ENCODE results near the gene A1BG.

The A1BG gene

DNA sequence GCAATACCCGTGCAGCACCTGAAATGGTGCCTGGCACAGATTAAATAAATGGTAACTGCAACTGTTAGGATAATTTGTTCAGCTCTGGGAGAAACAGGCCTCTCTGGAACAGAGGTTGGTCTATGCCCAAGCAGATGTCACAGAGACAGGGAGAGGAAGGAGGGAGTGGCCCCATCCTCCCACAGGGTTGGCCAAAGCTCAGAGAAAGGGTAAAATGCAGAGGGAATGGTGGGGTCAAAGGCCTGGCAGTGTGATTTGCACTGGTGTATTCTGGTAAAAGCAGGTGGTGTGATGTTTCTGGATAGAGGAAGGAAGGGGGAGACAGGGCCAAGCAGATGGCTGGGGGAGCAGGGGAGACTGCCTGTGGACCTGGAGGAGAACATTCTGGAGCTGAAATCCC is 17.1 kb downstream of the A1BG start:
- Histone ChIP-seq H3K9ac (ENCODE audit: insufficient read length) (no peak overlapping the region), H3K36me3 (ENCODE audit: insufficient read depth, low read length) (peaks cover 13% of the 10 kb centered on the region; the same call in 1 of the 2 replicates), H3K4me3 (no peak overlapping the region), H3K27ac (no peak overlapping the region), H3K9me3 (ENCODE audit: low read depth, low read length) (no peaks in the 10 kb centered on the region)
- DNase-seq (ENCODE audit: low read depth, low spot score): no peak
- TF ChIP-seq POLR2AphosphoS5 (IDR thresholded peaks at IDR 0.05; ENCODE audit: borderline replicate concordance, low read depth, low read length) (no peak), EZH2 (IDR thresholded peaks at IDR 0.05) (no peak), FOXP2 (optimal IDR thresholded peaks at IDR 0.05; ENCODE audit: control extremely low read depth, extremely low read length, insufficient read depth) (no peak)

DNA sequence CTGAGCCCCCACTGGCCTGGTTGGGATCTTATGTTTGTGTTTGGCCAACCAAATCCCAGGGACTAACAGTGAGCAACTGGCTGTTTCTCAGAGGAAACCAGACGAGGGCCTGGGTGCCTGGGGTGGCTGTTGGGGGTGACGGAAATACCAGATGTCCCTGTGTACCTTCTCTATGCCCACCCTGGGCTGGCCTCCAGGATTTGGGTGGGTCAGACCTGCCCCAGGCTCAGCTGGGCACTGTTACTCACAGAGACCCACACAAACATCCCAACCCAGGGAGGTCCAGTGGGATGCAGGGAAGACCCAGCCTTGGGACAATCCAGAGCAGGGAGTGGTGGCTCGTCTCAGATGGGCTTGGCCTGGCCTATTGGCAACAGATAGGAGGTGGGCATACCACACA is 17.7 kb downstream of the A1BG start:
- H3K36me3 ChIP-seq (ENCODE audit: insufficient read depth, low read length): peaks cover 13% of the 10 kb centered on the region; the same call in 1 of the 2 replicates
- no peak for DNase-seq (ENCODE audit: low read depth, low spot score)
- H3K9ac ChIP-seq (ENCODE audit: insufficient read length): no peak overlapping the region
- H3K4me3 ChIP-seq: no peak overlapping the region
- TF ChIP-seq FOXP2 (optimal IDR thresholded peaks at IDR 0.05; ENCODE audit: control extremely low read depth, extremely low read length, insufficient read depth) (no peak), EZH2 (IDR thresholded peaks at IDR 0.05) (no peak), POLR2AphosphoS5 (IDR thresholded peaks at IDR 0.05; ENCODE audit: borderline replicate concordance, low read depth, low read length) (no peak)
- H3K27ac ChIP-seq: no peak overlapping the region
- H3K9me3 ChIP-seq (ENCODE audit: low read depth, low read length): no peaks in the 10 kb centered on the region

DNA sequence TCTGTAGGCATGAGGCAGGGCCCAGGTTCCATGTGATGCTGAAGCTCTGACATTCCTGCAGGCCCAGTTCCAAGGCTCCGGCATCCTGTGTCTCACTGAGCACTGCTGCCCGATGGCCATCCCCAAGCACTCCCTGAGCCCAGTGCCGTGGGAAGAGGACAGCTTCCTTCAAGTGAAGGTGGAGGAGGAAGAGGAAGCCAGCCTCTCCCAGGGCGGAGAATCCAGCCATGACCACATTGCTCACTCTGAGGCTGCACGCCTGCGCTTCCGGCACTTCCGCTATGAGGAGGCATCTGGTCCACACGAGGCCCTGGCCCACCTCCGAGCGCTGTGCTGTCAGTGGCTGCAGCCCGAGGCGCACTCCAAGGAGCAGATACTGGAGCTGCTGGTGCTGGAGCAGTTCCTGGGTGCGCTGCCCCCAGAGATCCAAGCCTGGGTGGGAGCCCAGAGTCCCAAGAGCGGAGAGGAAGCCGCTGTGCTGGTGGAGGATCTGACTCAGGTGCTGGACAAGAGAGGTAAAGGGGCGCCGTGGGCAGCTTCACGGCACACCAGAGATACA is 18.5 kb downstream of the A1BG start:
- TF ChIP-seq POLR2AphosphoS5 (IDR thresholded peaks at IDR 0.05; ENCODE audit: borderline replicate concordance, low read depth, low read length) (no peak), EZH2 (IDR thresholded peaks at IDR 0.05) (no peak)
- no peak overlapping the region for H3K27ac ChIP-seq
- no peak overlapping the region for H3K4me3 ChIP-seq
- no peak for DNase-seq (ENCODE audit: low read depth, low spot score)
- no peak overlapping the region for H3K9ac ChIP-seq (ENCODE audit: insufficient read length)
- H3K9me3 ChIP-seq (ENCODE audit: low read depth, low read length): no peaks in the 10 kb centered on the region
- peaks cover 13% of the 10 kb centered on the region; the same call in 1 of the 2 replicates for H3K36me3 ChIP-seq (ENCODE audit: insufficient read depth, low read length)

DNA sequence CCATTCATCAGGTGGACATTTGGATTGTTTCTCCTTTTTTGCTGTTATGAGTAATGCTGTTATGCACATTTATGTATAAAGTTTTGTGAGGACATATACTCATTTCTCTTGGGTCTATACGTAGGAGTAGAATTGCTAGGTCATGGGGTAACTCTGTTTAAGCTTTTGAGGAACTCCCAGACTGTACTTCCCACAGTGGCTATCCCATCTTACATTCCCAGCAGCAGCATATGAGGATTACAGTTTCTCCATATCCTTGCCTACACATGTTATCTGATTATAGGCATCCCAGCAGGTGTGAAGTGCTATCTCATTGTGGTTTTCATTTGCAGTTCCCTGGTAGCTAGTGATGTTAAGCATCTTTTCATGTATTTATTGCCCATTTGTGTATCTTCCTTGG is 20.6 kb downstream of the A1BG start:
- no peak for TF ChIP-seq EZH2 (IDR thresholded peaks at IDR 0.05)
- no peak for TF ChIP-seq FOXP2 (optimal IDR thresholded peaks at IDR 0.05; ENCODE audit: control extremely low read depth, extremely low read length, insufficient read depth)
- TF ChIP-seq POLR2AphosphoS5 (IDR thresholded peaks at IDR 0.05; ENCODE audit: borderline replicate concordance, low read depth, low read length): no peak
- Histone ChIP-seq H3K36me3 (ENCODE audit: insufficient read depth, low read length) (no peaks in the 10 kb centered on the region; the same call in 1 of the 2 replicates), H3K9ac (ENCODE audit: insufficient read length) (no peak overlapping the region), H3K27ac (no peak overlapping the region), H3K4me3 (no peak overlapping the region), H3K9me3 (ENCODE audit: low read depth, low read length) (no peaks in the 10 kb centered on the region)
- DNase-seq (ENCODE audit: low read depth, low spot score): no peak

DNA sequence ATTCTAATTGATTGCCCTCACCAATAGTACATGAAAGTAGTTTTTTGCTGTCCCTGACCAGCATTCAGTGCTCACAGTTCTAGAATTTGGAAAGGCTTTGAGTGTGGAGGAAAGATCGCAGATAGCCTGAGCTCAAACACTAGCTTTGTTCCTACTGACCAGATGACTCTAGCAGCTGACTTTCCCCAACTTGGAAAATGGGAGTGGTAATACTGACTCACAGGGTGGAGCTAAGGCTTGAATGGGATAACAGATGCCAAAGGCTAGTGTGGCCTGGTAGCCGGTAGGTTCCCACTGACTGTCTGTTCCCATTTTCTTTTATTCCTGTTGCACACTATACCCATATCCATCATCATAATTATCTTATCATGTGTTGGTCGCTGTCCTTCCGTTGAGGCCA is 22.8 kb downstream of the A1BG start:
- DNase-seq (ENCODE audit: low read depth, low spot score): no peak
- H3K9me3 ChIP-seq (ENCODE audit: low read depth, low read length): no peaks in the 10 kb centered on the region
- TF ChIP-seq EZH2 (IDR thresholded peaks at IDR 0.05) (no peak), FOXP2 (optimal IDR thresholded peaks at IDR 0.05; ENCODE audit: control extremely low read depth, extremely low read length, insufficient read depth) (no peak), POLR2AphosphoS5 (IDR thresholded peaks at IDR 0.05; ENCODE audit: borderline replicate concordance, low read depth, low read length) (no peak)

DNA sequence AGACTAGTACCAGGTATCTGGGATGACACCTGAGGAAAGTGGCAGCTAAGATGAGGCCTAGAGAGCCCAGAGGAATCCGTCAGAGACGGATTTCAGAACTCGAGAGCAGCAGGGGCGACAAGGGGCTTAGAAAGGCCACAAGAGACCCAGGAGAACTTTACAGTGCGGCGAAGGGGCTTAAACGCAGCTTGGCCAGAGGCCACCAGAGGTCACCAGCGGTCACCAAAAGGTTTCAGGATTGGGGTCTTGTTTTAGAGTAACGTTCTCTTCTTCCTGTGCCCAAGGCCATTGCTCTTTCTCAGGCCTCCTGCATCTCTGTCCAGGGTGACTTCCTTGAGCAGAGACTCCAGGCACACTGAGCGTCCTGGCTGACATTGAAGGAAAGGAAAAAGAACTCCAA is 24.3 kb downstream of the A1BG start:
- TF ChIP-seq FOXP2 (optimal IDR thresholded peaks at IDR 0.05; ENCODE audit: control extremely low read depth, extremely low read length, insufficient read depth): no peak
- no peak for TF ChIP-seq POLR2AphosphoS5 (IDR thresholded peaks at IDR 0.05; ENCODE audit: borderline replicate concordance, low read depth, low read length)
- TF ChIP-seq EZH2 (IDR thresholded peaks at IDR 0.05): no peak
- Histone ChIP-seq H3K4me3 (no peak overlapping the region), H3K9ac (ENCODE audit: insufficient read length) (no peak overlapping the region), H3K27ac (no peak overlapping the region), H3K36me3 (ENCODE audit: insufficient read depth, low read length) (no peaks in the 10 kb centered on the region), H3K9me3 (ENCODE audit: low read depth, low read length) (no peaks in the 10 kb centered on the region)
- no peak for DNase-seq (ENCODE audit: low read depth, low spot score)

More for the DNA sequence above, 22.8 kb downstream of the A1BG start:
- H3K27ac ChIP-seq: no peak overlapping the region
- H3K36me3 ChIP-seq (ENCODE audit: insufficient read depth, low read length): no peaks in the 10 kb centered on the region
- no peak overlapping the region for H3K4me3 ChIP-seq
- no peak overlapping the region for H3K9ac ChIP-seq (ENCODE audit: insufficient read length)

DNA sequence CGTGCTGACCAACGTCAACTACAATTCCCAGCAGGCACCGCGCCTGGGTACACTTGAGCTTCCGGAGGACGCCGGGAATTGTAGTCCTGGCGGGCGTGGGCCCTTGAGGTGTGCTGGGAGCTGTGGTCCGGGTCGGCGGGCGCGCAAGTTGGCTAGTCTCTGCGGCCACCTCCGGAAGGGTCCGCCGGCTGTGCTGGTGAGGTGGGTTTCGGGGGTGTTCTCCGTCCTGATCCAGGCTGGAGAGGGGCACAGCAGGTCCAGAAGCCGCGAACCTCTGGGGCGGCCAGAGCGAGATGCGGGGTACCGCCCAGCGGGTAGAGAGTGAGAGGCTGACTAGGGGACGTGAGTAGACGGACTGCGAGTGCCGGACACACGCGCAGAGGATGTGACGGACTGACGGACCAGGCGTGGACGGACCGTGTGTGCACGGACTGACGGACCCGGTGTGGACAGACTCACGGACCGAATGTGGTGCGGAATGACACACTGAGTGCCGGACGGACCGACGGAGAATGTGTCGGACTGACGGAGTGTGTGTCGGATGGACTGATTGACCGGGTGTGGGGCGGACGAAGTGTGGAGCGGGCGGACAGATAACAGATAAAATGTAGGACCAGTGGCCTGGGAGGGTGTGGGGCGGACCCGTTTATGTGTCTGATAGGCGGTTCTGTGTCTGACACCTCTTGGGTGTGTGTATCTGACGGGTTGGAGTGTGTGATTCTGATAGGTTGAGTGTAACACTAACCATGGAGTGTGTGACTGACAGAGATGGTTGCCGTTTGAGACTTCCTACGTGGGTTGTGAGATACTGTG is 26.2 kb downstream of the A1BG start, which contains the start of gene ZSCAN22:
Gene ZSCAN22, plus strand, starts transcription at position 81 of the 813 bp plus-strand sequence. CDS start 7,809 bp downstream, outside the sequence.
- no peaks in the 10 kb centered on the region for H3K9me3 ChIP-seq (ENCODE audit: low read depth, low read length)
- DNase-seq (ENCODE audit: low read depth, low spot score): no peak
- no peak within 1 kb of the TSS for H3K27ac ChIP-seq
- no peak for TF ChIP-seq FOXP2 (optimal IDR thresholded peaks at IDR 0.05; ENCODE audit: control extremely low read depth, extremely low read length, insufficient read depth)
- TF ChIP-seq EZH2 (IDR thresholded peaks at IDR 0.05): no peak
- peak; percentile 10; the same call in 1 of the 2 replicates for TF ChIP-seq POLR2AphosphoS5 (IDR thresholded peaks at IDR 0.05; ENCODE audit: borderline replicate concordance, low read depth, low read length)
- H3K36me3 ChIP-seq (ENCODE audit: insufficient read depth, low read length): no peaks in the 10 kb centered on the region
- H3K4me3 ChIP-seq: peak within 1 kb of the TSS; percentile 99
- H3K9ac ChIP-seq (ENCODE audit: insufficient read length): peak within 1 kb of the TSS; percentile 85

DNA sequence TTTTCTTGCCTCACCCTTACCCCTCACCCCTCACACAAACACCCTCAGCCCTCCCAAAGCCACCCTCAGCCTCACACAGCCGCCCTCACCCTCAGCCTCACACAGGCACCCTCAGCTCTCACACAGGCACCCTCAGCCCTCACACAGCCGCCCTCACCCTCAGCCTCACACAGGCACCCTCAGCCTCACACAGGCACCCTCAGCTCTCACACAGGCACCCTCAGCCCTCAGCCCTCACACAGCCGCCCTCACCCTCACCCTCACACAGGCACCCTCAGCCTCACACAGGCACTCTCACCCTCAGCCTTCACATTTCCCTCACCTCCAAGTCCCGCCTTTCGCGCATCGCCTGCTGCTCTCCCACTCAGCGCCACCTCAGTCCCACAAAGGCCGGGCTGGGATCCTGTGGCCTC is 26.8 kb downstream of the A1BG start:
- peak; percentile 20 for DNase-seq (ENCODE audit: low read depth, low spot score)
- TF ChIP-seq POLR2AphosphoS5 (IDR thresholded peaks at IDR 0.05; ENCODE audit: borderline replicate concordance, low read depth, low read length): 0 out of 2 replicates have a peak, but pooled peaks have one; percentile 80
- no peak for TF ChIP-seq FOXP2 (optimal IDR thresholded peaks at IDR 0.05; ENCODE audit: control extremely low read depth, extremely low read length, insufficient read depth)
- TF ChIP-seq EZH2 (IDR thresholded peaks at IDR 0.05): no peak
- Histone ChIP-seq H3K36me3 (ENCODE audit: insufficient read depth, low read length) (no peaks in the 10 kb centered on the region), H3K27ac (no peak overlapping the region), H3K9ac (ENCODE audit: insufficient read length) (peak overlapping the region; percentile 85), H3K9me3 (ENCODE audit: low read depth, low read length) (no peaks in the 10 kb centered on the region), H3K4me3 (peak overlapping the region; percentile 99)

All from SK-N-MC (cell line).